Ascending aorta (tissue), 2 donors: ENCODE results near the gene ZSWIM5. TPM values are rescaled to one million over a fixed set of nuclear protein-coding genes. Genes with fewer than 3 reads are reported as not detected.

Experiments used
- DNase-seq, 2 donors: peaks; one replicate each; pipeline ENCODE4 v3.0.0-alpha.2; 2019; ENCODE audit warnings: low spot score in 2 of 2
- H3K27ac ChIP-seq, 2 donors: fragments of 200-600 bp; sonication (generic); one replicate each; pipeline ENCODE4 v1.5.1; 2016 to 2017; ENCODE audit warnings: mild to moderate bottlenecking in 1 of 2
- H3K27me3 ChIP-seq: fragments of 200-600 bp; sonication (generic); one replicate; pipeline ENCODE4 v1.5.1; 2017
- H3K36me3 ChIP-seq, 2 donors: fragments of 200-600 bp; sonication (generic); one replicate each; pipeline ENCODE4 v1.5.1; 2016
- H3K4me1 ChIP-seq, 2 donors: fragments of 200-600 bp; sonication (generic); one replicate each; pipeline ENCODE4 v1.5.1; 2016 to 2017; ENCODE audit warnings: mild to moderate bottlenecking in 1 of 2
- H3K4me3 ChIP-seq, 2 donors: fragments of 200-600 bp; sonication (generic); one replicate each; pipeline ENCODE4 v1.5.1; 2016 to 2017; ENCODE audit warnings: mild to moderate bottlenecking in 1 of 2
- H3K9me3 ChIP-seq, 2 donors: fragments of 200-600 bp; sonication (generic); one replicate each; pipeline ENCODE4 v1.5.1; 2016
- intact Hi-C: fragments of 100-400 bp; cut with DNase I; formaldehyde crosslinking; loops from one replicate; pipeline ENCODE4 v1.15.1; 2023
- total RNA-seq: library from RNA; depleted of rRNA; stranded (reverse); fragments of >200 nt; gene quantifications from one replicate; pipeline ENCODE4 v1.1.0, GENCODE V29; 2016
- TF ChIP-seq, protein P1 (sequence below), 3 experiments: fragments of 200-600 bp in 2 of 3; fragments of 450-650 bp in 1 of 3; sonication (generic) in 2 of 3; IDR thresholded peaks; one replicate each; pipeline ENCODE4 v1.5.1; 2016 to 2019; ENCODE audit warnings: antibody characterized with exemption in 3 of 3, mild to moderate bottlenecking in 1 of 3, moderate library complexity in 1 of 3

Gene ZSWIM5
- total RNA-seq, 1 donor from 2014 or later, result 1.2 TPM

DNA sequence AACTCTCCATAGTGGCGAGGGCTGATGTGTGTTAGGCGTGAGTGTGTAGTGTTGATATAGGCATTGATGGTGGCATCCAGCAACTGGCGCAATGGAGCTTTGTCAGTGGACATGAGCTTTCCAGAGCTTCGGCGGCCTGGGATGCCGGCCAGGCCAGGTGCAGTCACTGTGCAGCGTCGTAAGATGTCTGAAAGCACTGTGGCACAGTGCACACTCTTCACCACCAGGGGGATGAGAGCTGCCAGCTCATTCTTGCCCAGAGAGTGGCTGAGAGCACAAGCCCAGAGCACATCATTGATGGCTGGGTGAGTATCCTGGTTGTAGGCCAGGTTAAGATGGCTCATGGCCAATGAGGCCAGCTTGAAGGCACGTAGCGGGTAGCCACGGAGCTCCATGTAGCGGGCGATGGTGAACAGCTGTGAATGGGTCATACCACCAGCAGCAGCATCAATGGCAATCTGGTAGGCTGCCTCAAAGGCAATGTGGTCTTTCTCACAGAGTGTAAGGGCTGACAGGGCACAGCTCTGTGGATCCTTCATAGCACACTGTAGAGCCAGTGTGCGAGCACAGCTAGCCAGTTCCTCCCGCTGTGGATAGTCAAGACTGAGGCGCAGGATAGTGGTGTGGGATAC is 187.7 kb downstream of the ZSWIM5 start:
- TF ChIP-seq, protein P1, sequence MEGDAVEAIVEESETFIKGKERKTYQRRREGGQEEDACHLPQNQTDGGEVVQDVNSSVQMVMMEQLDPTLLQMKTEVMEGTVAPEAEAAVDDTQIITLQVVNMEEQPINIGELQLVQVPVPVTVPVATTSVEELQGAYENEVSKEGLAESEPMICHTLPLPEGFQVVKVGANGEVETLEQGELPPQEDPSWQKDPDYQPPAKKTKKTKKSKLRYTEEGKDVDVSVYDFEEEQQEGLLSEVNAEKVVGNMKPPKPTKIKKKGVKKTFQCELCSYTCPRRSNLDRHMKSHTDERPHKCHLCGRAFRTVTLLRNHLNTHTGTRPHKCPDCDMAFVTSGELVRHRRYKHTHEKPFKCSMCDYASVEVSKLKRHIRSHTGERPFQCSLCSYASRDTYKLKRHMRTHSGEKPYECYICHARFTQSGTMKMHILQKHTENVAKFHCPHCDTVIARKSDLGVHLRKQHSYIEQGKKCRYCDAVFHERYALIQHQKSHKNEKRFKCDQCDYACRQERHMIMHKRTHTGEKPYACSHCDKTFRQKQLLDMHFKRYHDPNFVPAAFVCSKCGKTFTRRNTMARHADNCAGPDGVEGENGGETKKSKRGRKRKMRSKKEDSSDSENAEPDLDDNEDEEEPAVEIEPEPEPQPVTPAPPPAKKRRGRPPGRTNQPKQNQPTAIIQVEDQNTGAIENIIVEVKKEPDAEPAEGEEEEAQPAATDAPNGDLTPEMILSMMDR (IDR thresholded peaks at IDR 0.05), result peak; percentile 44 to 60 (median 52)
- H3K36me3 ChIP-seq, result no peaks in the 10 kb centered on the region
- intact Hi-C loops, result no loop called here
- H3K9me3 ChIP-seq, result no peaks in the 10 kb centered on the region
- no peak overlapping the region for H3K4me3 ChIP-seq
- no peak for DNase-seq
- no peak overlapping the region for H3K27ac ChIP-seq
- H3K4me1 ChIP-seq, result peaks cover 0 to under 1% of the 10 kb centered on the region in 2 donors
- no peaks in the 10 kb centered on the region for H3K27me3 ChIP-seq

DNA sequence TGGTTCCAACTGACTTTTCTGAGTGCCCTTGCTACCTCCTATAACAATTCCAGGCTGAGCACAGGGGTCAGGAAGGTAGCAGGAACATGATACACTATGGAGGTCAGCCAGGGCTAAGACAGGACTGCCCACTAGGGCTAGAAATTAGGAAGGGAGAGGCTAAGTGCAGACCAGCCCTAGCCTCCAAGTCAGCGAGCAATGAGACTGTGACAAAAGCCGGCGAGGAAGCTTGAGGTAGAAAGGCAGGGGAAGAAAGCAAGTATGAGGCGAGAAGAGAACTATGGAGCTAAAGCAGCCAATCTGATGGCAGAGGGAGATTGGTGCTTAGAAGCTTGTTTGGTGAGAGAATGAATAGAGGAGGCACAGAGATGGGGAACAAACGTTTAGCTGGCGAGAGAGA is 189.6 kb downstream of the ZSWIM5 start:
- Histone ChIP-seq H3K27me3 (no peaks in the 10 kb centered on the region), H3K9me3 (no peaks in the 10 kb centered on the region), H3K4me3 (no peak overlapping the region), H3K4me1 (peaks cover 9 to 13% of the 10 kb centered on the region in 2 donors), H3K36me3 (no peaks in the 10 kb centered on the region), H3K27ac (no peak overlapping the region)
- TF ChIP-seq, protein P1 (IDR thresholded peaks at IDR 0.05), result no peak
- intact Hi-C loops, result no loop called here
- no peak for DNase-seq

DNA sequence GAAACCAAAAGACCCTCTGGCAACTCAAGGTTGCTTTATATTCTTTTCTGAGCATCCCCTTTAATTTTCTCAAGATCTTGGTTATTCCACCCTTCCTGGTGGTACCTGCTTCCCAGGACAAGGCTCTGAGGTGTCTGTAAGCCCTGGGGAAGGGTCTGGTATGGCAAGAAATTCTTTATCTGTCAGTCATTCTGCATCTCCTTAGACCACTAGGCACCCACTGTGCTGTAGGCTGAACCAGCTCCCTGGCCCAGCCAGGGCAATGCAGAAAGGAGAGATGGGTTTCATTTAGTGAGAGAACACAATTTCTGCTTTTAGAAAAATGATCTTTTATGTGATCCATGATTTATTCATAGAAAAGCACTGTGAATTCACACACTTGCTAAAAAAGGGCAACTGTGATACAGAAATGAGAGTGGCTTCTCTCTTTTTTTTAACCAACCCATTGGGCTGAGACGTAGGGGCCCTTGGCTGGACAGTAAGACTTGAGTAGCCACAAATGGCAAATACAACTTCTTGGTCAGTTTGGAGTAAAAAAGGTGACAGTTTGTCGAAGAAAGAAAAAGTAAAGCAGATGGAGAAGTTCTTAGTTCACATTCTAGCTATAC is 190.2 kb downstream of the ZSWIM5 start:
- TF ChIP-seq, protein P1 (IDR thresholded peaks at IDR 0.05), result no peak
- H3K4me3 ChIP-seq, result no peak overlapping the region
- intact Hi-C loops, result no loop called here
- H3K9me3 ChIP-seq, result no peaks in the 10 kb centered on the region
- no peak overlapping the region for H3K27ac ChIP-seq
- no peaks in the 10 kb centered on the region for H3K36me3 ChIP-seq
- peaks cover 9 to 18% of the 10 kb centered on the region in 2 donors for H3K4me1 ChIP-seq
- H3K27me3 ChIP-seq, result no peaks in the 10 kb centered on the region
- no peak for DNase-seq

DNA sequence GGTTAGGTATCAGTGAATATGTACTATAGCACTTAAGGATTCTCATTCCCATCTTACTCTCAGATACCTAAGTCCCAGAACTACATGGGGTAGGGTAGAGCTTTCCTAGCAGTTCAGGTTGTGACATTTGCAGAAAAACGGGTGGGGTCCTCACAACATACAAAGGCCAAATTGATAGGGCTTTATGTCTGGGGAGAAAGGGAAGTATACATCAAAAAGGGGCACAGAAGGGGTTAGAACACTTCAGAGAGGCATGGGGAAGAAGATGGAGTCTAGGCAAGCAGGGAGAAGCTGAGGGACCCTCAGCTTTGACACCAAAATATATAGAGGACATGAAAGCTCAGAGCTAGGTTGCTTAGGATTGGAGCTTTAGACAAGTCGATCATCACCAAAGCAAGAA is 190.7 kb downstream of the ZSWIM5 start:
- Histone ChIP-seq H3K4me1 (peaks cover 9 to 18% of the 10 kb centered on the region in 2 donors), H3K9me3 (no peaks in the 10 kb centered on the region), H3K4me3 (no peak overlapping the region), H3K36me3 (no peaks in the 10 kb centered on the region), H3K27me3 (no peaks in the 10 kb centered on the region), H3K27ac (no peak overlapping the region)
- intact Hi-C loops, result no loop called here
- TF ChIP-seq, protein P1 (IDR thresholded peaks at IDR 0.05), result no peak
- DNase-seq, result no peak

DNA sequence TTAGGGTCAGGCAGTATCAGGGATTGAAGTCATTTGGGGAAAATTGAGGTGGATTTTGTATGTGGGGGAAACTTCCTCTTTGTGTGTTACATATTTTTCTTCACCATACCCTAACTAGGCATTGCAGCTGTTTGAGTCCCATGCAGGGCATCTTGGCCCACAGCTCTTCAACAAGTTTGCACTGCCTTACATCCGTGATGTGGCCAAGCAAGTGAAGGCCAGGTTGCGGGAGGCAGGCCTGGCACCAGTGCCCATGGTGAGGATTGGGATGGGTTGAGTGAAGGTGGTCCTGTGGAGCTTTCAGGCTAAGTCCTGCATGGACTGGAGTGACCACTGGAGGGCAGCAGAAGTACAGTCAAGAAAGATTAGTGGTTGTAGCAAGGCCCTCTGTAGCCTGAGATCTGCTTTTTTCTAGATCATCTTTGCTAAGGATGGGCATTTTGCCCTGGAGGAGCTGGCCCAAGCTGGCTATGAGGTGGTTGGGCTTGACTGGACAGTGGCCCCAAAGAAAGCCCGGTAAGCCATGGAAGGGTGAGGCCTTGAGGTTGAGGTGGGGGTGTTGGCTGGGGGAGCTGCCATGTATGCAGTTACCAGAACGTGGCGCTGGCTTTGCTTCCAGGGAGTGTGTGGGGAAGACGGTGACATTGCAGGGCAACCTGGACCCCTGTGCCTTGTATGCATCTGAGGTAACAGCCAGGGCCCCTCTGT is 191.9 kb downstream of the ZSWIM5 start:
- no peak overlapping the region for H3K27ac ChIP-seq
- intact Hi-C loops, result loop anchor here (1.0 to 5.0 kb wide), 5 partner anchors 177 to 558 kb away; partner anchors contain the start of genes BEST4 and RNU5D-1

More for the DNA sequence above, 191.9 kb downstream of the ZSWIM5 start:
- Histone ChIP-seq H3K4me1 (peaks cover 16 to 26% of the 10 kb centered on the region in 2 donors), H3K9me3 (no peaks in the 10 kb centered on the region), H3K4me3 (no peak overlapping the region), H3K27me3 (no peaks in the 10 kb centered on the region), H3K36me3 (peaks cover 1 to 2% of the 10 kb centered on the region in 2 donors)
- TF ChIP-seq, protein P1 (IDR thresholded peaks at IDR 0.05), result peak; percentile 81 to 91 (median 85)
- peak; percentile 43 to 91 for DNase-seq
